Measurements from ENCODE around the gene SETD3.

SETD3 gene

GRCh38 chr14:99451234-99451633 is 29.4 kb downstream of the SETD3 start:
- no peak for DNase-seq

- no peak for DNase-seq
These were observed 30.4 kb downstream of the SETD3 start for GRCh38 chr14:99450266-99450665.

GRCh38 chr14:99447739-99448138 is 32.9 kb downstream of the SETD3 start:
- no peak for DNase-seq

- no peak for DNase-seq
These were observed 34.7 kb downstream of the SETD3 start for GRCh38 chr14:99445931-99446330.

GRCh38 chr14:99441918-99442317 is 38.7 kb downstream of the SETD3 start:
- no peak for DNase-seq

- DNase-seq, result no peak
These were observed 39.3 kb downstream of the SETD3 start for GRCh38 chr14:99441157-99441870.

GRCh38 chr14:99440278-99440677 is 40.4 kb downstream of the SETD3 start:
- DNase-seq, result no peak

- DNase-seq, result no peak
These were observed 43.0 kb downstream of the SETD3 start for GRCh38 chr14:99437706-99438105.

GRCh38 chr14:99436247-99437180 is 44.1 kb downstream of the SETD3 start:
- DNase-seq, result no peak

- DNase-seq, result no peak
These were observed 45.3 kb downstream of the SETD3 start for GRCh38 chr14:99435327-99435726.

GRCh38 chr14:99432485-99432884 is 48.2 kb downstream of the SETD3 start:
- no peak for DNase-seq

GRCh38 chr14:99431986-99432385 is 48.7 kb downstream of the SETD3 start:
- no peak for DNase-seq

- no peak for DNase-seq
These were observed 50.2 kb downstream of the SETD3 start for GRCh38 chr14:99430491-99430890.

- DNase-seq, result no peak
These were observed 52.9 kb downstream of the SETD3 start for GRCh38 chr14:99427632-99428300.

- no peak for DNase-seq
These were observed 53.8 kb downstream of the SETD3 start for GRCh38 chr14:99426813-99427346.

- no peak for DNase-seq
These were observed 54.4 kb downstream of the SETD3 start for GRCh38 chr14:99426265-99426664.

- DNase-seq, result no peak
These were observed 55.4 kb downstream of the SETD3 start for GRCh38 chr14:99425272-99425681.

GRCh38 chr14:99424306-99424877 is 56.3 kb downstream of the SETD3 start:
- DNase-seq, result no peak

- DNase-seq, result no peak
These were observed 57.2 kb downstream of the SETD3 start for GRCh38 chr14:99423434-99423833.

- no peak for DNase-seq
These were observed 58.2 kb downstream of the SETD3 start for GRCh38 chr14:99422228-99423010.

- no peak for DNase-seq
These were observed 59.9 kb downstream of the SETD3 start for GRCh38 chr14:99420711-99421110.

- DNase-seq, result no peak
These were observed 60.8 kb downstream of the SETD3 start for GRCh38 chr14:99419905-99420304.
